Lung (tissue), 12 donors: ENCODE measurements around the gene PIGC. TPM values are rescaled to one million over a fixed set of nuclear protein-coding genes. Genes with fewer than 3 reads are reported as not detected.

Source experiments
- ATAC-seq: fragments of 200-7000 bp; cut with Tn5 transposase; one replicate; pipeline ENCODE4 v1.9.1; 2020; ENCODE audit warnings: moderate number of reproducible peaks; ENCODE audit not compliant: insufficient read depth, low FRiP score
- DNase-seq, 3 donors: peaks; one replicate each; pipeline ENCODE4 v3.0.0-alpha.2; 2013 to 2017
- H3K27ac ChIP-seq, 2 donors: one replicate each; pipeline ENCODE4 v1.5.1; 2013; ENCODE audit warnings: mild to moderate bottlenecking in 2 of 2, moderate library complexity in 2 of 2, control low read depth in 1 of 2, inconsistent platforms in 1 of 2, low read depth in 1 of 2, low read length in 1 of 2
- H3K27me3 ChIP-seq, 3 donors: one replicate each; pipeline ENCODE4 v1.5.1; 2013; ENCODE audit warnings: low read length in 2 of 3; ENCODE audit not compliant: control insufficient read depth in 3 of 3, insufficient read depth in 3 of 3
- H3K36me3 ChIP-seq, 4 donors: one replicate each; pipeline ENCODE4 v1.5.1; 2013; ENCODE audit warnings: low read length in 4 of 4, mild to moderate bottlenecking in 1 of 4, moderate library complexity in 1 of 4; ENCODE audit not compliant: control insufficient read depth in 4 of 4, insufficient read depth in 4 of 4
- H3K4me1 ChIP-seq, 5 donors: one replicate each; pipeline ENCODE4 v1.5.1; 2013; ENCODE audit warnings: low read length in 5 of 5, mild to moderate bottlenecking in 2 of 5, moderate library complexity in 1 of 5; ENCODE audit not compliant: control insufficient read depth in 5 of 5, insufficient read depth in 5 of 5
- H3K4me3 ChIP-seq: one replicate; pipeline ENCODE4 v1.5.1; 2013; ENCODE audit warnings: mild to moderate bottlenecking, control low read depth, moderate library complexity
- H3K9ac ChIP-seq, 2 donors: one replicate each; pipeline ENCODE4 v1.5.1; 2013; ENCODE audit warnings: low read length in 2 of 2, control low read depth in 1 of 2; ENCODE audit not compliant: insufficient read depth in 1 of 2
- H3K9me3 ChIP-seq, 4 donors: one replicate each; pipeline ENCODE4 v1.5.1; 2013; ENCODE audit warnings: low read length in 3 of 4, mild to moderate bottlenecking in 1 of 4, moderate library complexity in 1 of 4; ENCODE audit not compliant: control insufficient read depth in 4 of 4, insufficient read depth in 3 of 4
- WGBS, 2 donors: extraction: QIAGEN DNeasy Blood & Tissue Kit; methylation state at CpG; one replicate each; pipeline ENCODE4 v1.1.7; 2013; 5-methylcytosine and 5-hydroxymethylcytosine counted together
- polyA plus RNA-seq, 2 donors: library from polyadenylated mRNA; stranded (reverse); fragments of 200-250 nt; gene quantifications; one replicate each; pipeline ENCODE4 v1.2.1, GENCODE V29; 2013
- total RNA-seq, 2 donors: library from RNA; depleted of rRNA in 1 of 2; stranded (reverse); fragments of >200 nt in 1 of 2; gene quantifications; one replicate each; pipeline ENCODE4 v1.2.1, GENCODE V29; 2014 to 2021
- TF ChIP-seq, protein P1 (sequence below): IDR thresholded peaks from 2 replicates; pipeline ENCODE4 v1.5.1; 2012; ENCODE audit warnings: mild to moderate bottlenecking; ENCODE audit errors: control extremely low read depth, extremely low read depth
- donor health status: control.
- donor health status: control.
- donor health status: Bipolar disorder and iron deficiency.
- donor health status: healthy.
- donor health status: DM: yes; HTN: yes; CAD: no.

The PIGC gene
- total and polyA plus RNA-seq, 4 donors = 17.9 to 26.1 (median 20.9) TPM

DNA sequence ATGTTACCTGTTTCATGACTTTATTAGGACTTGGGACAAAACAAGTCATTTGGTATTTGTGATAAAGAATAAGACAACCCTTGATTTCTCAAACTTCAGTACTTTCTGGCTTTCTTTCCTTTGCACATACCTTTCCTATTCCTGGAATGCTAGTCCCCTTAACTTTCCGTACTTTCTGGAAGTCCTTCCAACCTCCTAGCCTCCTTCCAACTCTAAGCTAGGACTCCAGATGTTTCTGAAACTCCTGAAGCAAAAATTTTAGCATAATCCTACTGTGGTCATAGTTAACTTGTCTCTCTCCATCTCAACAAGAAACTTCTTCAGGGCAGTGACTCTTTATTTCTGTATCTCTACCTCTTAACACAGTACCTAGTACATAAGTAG lies 43.2 kb downstream of the PIGC start:
- no peak overlapping the region for H3K9ac ChIP-seq
- DNase-seq = no peak
- 71 to 78% methylated on average over 1 of the region's 1 CpG for WGBS, 2 donors
- H3K36me3 ChIP-seq = no peaks in the 10 kb centered on the region
- TF ChIP-seq, protein P1, sequence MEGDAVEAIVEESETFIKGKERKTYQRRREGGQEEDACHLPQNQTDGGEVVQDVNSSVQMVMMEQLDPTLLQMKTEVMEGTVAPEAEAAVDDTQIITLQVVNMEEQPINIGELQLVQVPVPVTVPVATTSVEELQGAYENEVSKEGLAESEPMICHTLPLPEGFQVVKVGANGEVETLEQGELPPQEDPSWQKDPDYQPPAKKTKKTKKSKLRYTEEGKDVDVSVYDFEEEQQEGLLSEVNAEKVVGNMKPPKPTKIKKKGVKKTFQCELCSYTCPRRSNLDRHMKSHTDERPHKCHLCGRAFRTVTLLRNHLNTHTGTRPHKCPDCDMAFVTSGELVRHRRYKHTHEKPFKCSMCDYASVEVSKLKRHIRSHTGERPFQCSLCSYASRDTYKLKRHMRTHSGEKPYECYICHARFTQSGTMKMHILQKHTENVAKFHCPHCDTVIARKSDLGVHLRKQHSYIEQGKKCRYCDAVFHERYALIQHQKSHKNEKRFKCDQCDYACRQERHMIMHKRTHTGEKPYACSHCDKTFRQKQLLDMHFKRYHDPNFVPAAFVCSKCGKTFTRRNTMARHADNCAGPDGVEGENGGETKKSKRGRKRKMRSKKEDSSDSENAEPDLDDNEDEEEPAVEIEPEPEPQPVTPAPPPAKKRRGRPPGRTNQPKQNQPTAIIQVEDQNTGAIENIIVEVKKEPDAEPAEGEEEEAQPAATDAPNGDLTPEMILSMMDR = no peak
- H3K4me3 ChIP-seq = no peak overlapping the region
- no peak for ATAC-seq
- H3K9me3 ChIP-seq = no peaks in the 10 kb centered on the region
- no peaks in the 10 kb centered on the region for H3K27me3 ChIP-seq
- peak overlapping the region in 1 of 2 donors; percentile 21 for H3K27ac ChIP-seq
- H3K4me1 ChIP-seq = peaks cover 0 to 44% (median 13%) of the 10 kb centered on the region in 5 donors

DNA sequence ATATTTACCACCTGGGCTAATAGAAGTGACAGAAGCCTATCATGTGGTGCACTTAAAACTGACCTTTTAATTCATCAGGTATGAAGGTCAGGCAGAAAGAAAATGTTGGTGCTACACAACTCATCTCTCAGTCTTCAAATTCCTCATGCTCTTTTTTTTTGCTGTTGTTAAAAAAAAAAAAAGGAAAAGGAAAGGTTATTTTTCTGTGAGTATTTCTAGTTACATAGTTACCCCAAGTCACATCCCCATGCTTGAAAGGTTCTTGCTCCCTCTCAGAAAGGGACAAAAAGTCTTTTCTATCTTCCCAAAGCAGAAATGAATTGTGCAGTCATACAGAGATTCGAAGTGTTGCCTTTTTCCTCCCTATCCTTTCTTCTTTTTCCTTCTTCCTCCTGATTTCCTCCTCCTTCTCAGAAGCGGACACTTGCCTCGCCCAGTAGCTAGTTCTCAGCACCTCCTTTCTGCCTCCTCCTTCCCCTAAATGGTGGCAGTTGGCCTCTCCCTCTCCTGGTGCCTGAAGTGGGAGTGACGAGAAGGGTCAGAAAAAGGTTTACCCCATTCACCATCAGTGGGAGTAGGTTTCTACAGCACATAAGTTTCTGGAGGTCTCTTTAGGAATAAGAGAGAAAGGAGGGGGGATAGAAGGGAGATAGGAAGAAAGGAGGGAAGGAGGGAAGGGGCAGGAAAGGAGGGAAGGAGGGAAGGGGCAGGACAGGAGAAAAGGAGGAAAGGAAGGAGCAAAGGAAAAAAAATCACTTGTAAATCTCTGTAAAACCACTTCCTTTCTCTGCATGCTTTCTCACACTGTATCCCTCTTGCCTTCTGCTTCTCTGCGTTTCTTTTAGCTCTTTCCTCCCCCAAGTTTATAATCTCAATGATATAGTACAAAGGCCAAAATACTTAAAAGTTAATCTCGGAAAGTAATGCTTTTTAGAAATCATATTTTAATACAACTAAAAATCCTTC lies 43.8 kb downstream of the PIGC start:
- Histone ChIP-seq H3K9me3 (no peaks in the 10 kb centered on the region), H3K36me3 (no peaks in the 10 kb centered on the region), H3K27me3 (no peaks in the 10 kb centered on the region), H3K27ac (no peak overlapping the region), H3K4me1 (peaks cover 2 to 44% (median 13%) of the 10 kb centered on the region in 5 donors), H3K9ac (no peak overlapping the region), H3K4me3 (no peak overlapping the region)
- TF ChIP-seq, protein P1 = no peak
- no peak for DNase-seq
- no peak for ATAC-seq
- 74 to 80% methylated on average over 6 of the region's 6 CpGs for WGBS, 2 donors

DNA sequence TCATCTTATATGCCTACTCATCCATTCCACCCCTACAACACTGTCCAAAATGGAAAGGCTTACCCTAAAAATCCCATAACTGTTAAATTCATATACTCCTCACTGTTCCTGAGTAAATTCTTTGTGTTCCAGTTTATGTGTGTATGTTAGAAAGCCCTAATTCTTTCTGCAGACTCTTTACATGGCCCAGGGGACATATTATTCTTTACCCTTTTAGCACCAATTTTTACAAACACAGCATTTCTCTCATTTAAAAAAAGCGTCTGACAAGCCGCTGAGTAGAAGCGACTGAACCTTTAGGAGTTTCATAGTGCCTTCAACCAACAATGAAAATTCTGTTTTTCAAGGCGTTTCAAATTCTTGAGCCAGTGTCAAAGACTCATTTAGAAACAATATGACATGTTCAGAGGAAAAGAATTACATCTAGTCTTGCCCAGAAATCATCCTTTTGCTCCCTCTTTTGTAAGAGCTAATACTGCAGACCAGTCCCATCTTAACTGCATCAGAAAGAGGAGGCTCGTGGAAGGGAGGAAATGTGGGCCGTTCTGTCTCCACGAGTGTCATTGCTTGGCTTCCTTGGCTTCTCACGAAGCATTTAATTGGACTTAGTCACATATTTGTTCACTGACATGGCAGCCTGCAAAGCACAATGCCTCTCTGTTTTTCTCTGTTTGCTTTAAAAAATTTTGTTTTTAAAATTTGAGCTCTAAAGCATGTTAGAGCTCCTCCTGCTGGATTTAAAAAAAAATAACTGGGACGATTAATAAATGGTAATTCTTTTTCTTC lies 44.7 kb downstream of the PIGC start:
- TF ChIP-seq, protein P1 = peak; percentile 29
- no peaks in the 10 kb centered on the region for H3K9me3 ChIP-seq
- no peak overlapping the region for H3K4me3 ChIP-seq
- 39 to 49% methylated on average over 9 of the region's 9 CpGs for WGBS, 2 donors
- H3K4me1 ChIP-seq = peaks cover 2 to 48% (median 17%) of the 10 kb centered on the region in 5 donors
- H3K27me3 ChIP-seq = no peaks in the 10 kb centered on the region
- DNase-seq = peak; percentile 59 to 85 (median 81)
- peak overlapping the region in 1 of 2 donors; percentile 46 for H3K27ac ChIP-seq
- no peaks in the 10 kb centered on the region for H3K36me3 ChIP-seq
- no peak overlapping the region for H3K9ac ChIP-seq
- ATAC-seq = peak; percentile 51
